NCI-H1092 (cell line): ENCODE data around the gene SLC7A11.

ENCODE experiments used
- DNase-seq: peaks from one replicate; lab custom pipeline; 2025; lab: John Stamatoyannopoulos, UW

Gene SLC7A11

DNA sequence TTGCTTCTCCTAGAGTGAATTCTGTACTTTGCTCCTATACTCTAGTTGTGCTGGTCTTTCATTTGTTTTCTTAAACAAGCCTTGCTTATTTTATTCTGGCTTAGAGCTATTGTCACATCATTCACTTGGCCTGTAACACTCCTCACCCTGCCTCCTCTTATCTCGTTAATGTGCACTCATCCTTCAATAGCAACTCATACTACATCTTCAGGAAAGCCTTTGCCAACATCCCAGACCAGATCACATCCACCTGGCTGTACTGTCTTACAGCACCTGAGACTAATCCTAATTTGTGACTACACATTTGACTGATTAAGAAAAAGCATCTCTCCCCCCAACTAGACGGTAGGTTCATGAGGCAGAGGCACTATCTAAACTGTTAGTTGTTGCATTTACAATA lies 80.8 kb downstream of the SLC7A11 start:
- no peak for DNase-seq

GRCh38 chr4:138158746-138159297 lies 83.3 kb downstream of the SLC7A11 start:
- no peak for DNase-seq

GRCh38 chr4:138140879-138141278 lies 101.3 kb downstream of the SLC7A11 start:
- no peak for DNase-seq

GRCh38 chr4:138138774-138139173 lies 103.4 kb downstream of the SLC7A11 start:
- DNase-seq = no peak

GRCh38 chr4:138135610-138136009 lies 106.5 kb downstream of the SLC7A11 start:
- DNase-seq = no peak

GRCh38 chr4:138118270-138118669 lies 123.9 kb downstream of the SLC7A11 start:
- no peak for DNase-seq

- DNase-seq = no peak
Observed at GRCh38 chr4:138115053-138115452, 127.1 kb downstream of the SLC7A11 start.

DNA sequence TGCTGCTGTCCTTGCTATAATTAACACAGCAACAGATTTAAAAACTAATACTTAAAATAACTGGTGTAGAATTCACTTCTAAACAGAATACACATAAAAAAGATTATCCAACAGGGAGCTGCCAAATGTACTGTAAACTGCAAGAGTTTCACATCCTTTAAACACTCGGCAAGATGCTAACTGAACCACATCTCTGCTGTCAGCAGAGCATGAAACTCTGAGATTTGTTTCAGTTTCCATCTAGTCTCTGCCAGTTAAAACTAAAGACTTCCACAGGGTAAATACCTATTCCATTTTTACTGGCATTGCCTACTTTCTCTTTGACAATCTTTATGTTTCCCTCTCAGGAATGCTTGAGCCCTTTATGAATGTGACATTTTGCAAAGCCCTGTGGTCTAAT lies 127.7 kb downstream of the SLC7A11 start:
- DNase-seq = no peak
